CD14-positive monocyte (primary cell): ENCODE results near the gene SLC2A6. TPM values are rescaled to one million over a fixed set of nuclear protein-coding genes. Genes with fewer than 3 reads are reported as not detected.

Experiments used
- DNase-seq, 3 donors: peaks; one replicate each; pipeline ENCODE4 v3.0.0-alpha.2; 2011 to 2022
- H2AFZ ChIP-seq: 2 replicates; pipeline ENCODE4 v1.6.0; 2012; ENCODE audit warnings: mild to moderate bottlenecking, low read depth, low read length, inconsistent platforms; ENCODE audit not compliant: insufficient read depth, poor library complexity, severe bottlenecking
- H3K27ac ChIP-seq, 2 donors: 1 replicate in 1 of 2; 2 replicates in 1 of 2; pipeline ENCODE4 v1.5.1; 2012 to 2013; ENCODE audit warnings: low read length in 2 of 2, control low read depth in 1 of 2, inconsistent platforms in 1 of 2, low read depth in 1 of 2, mild to moderate bottlenecking in 1 of 2
- H3K27me3 ChIP-seq, 2 donors: one replicate each; pipeline versions ENCODE4 v1.6.0 to v1.6.1; 2011 to 2013; ENCODE audit warnings: low read length in 2 of 2; ENCODE audit not compliant: control insufficient read depth in 2 of 2, insufficient read depth in 2 of 2
- H3K36me3 ChIP-seq, 2 donors: replicated peaks in 1 of 2; 1 replicate in 1 of 2; 2 replicates in 1 of 2; pipeline versions ENCODE4 v1.5.1 to v1.6.1; 2012 to 2013; ENCODE audit warnings: low read length in 2 of 2, control low read depth in 1 of 2, inconsistent platforms in 1 of 2, mild to moderate bottlenecking in 1 of 2; ENCODE audit not compliant: insufficient read depth in 2 of 2, control insufficient read depth in 1 of 2
- H3K4me1 ChIP-seq, 2 donors: 1 replicate in 1 of 2; 2 replicates in 1 of 2; pipeline versions ENCODE4 v1.5.1 to v1.6.1; 2012 to 2013; ENCODE audit warnings: low read length in 2 of 2, control low read depth in 1 of 2, inconsistent platforms in 1 of 2, mild to moderate bottlenecking in 1 of 2, moderate library complexity in 1 of 2; ENCODE audit not compliant: insufficient read depth in 2 of 2, control insufficient read depth in 1 of 2
- H3K4me2 ChIP-seq: replicated peaks from 2 replicates; pipeline ENCODE3; 2012; ENCODE audit warnings: low read length, moderate library complexity, mild to moderate bottlenecking; ENCODE audit not compliant: poor library complexity, severe bottlenecking; ENCODE audit errors: extremely low read depth
- H3K4me3 ChIP-seq, 3 experiments: fragments of 200-600 bp in 1 of 3; sonication (generic) in 1 of 3; replicated peaks in 1 of 3; 1 replicate in 2 of 3; 2 replicates in 1 of 3; pipeline ENCODE4 v1.5.1; 2011 to 2013; ENCODE audit warnings: low read length in 3 of 3, mild to moderate bottlenecking in 3 of 3, control low read depth in 2 of 3, low read depth in 2 of 3, inconsistent platforms in 1 of 3, moderate library complexity in 1 of 3
- H3K79me2 ChIP-seq: 2 replicates; pipeline ENCODE4 v1.6.0; 2012; ENCODE audit warnings: mild to moderate bottlenecking, control low read depth, inconsistent platforms, low read length, moderate library complexity; ENCODE audit not compliant: insufficient read depth
- H3K9ac ChIP-seq: 2 replicates; pipeline ENCODE4 v1.6.0; 2017; ENCODE audit warnings: low read length, mild to moderate bottlenecking; ENCODE audit not compliant: insufficient read depth, poor library complexity, severe bottlenecking
- H3K9me3 ChIP-seq, 2 donors: replicated peaks in 1 of 2; 1 replicate in 1 of 2; 2 replicates in 1 of 2; pipeline versions ENCODE4 v1.5.1 to v1.6.1; 2012 to 2013; ENCODE audit warnings: low read length in 2 of 2, control low read depth in 1 of 2; ENCODE audit not compliant: control insufficient read depth in 1 of 2, insufficient read depth in 1 of 2
- H4K20me1 ChIP-seq: 2 replicates; pipeline ENCODE4 v1.6.0; 2012; ENCODE audit warnings: mild to moderate bottlenecking, low read length, control low read depth, moderate library complexity; ENCODE audit not compliant: insufficient read depth
- H3K27ac Mint-ChIP-seq, 7 donors: one replicate each; pipeline ENCODE4 v1.8.0; 2020; ENCODE audit warnings: mild to moderate bottlenecking in 7 of 7, mixed read lengths in 7 of 7, moderate library complexity in 6 of 7, inconsistent platforms in 2 of 7
- H3K27me3 Mint-ChIP-seq, 3 donors: one replicate each; pipeline ENCODE4 v1.8.0; 2021 to 2022; ENCODE audit warnings: low read depth in 3 of 3, mild to moderate bottlenecking in 3 of 3, mixed read lengths in 3 of 3, moderate library complexity in 3 of 3, inconsistent platforms in 1 of 3
- H3K36me3 Mint-ChIP-seq, 2 donors: one replicate each; pipeline ENCODE4 v1.8.0; 2020; ENCODE audit warnings: mixed read lengths in 2 of 2, inconsistent platforms in 1 of 2, mild to moderate bottlenecking in 1 of 2
- H3K4me1 Mint-ChIP-seq: one replicate; pipeline ENCODE4 v1.8.0; 2020; ENCODE audit warnings: mild to moderate bottlenecking, mixed read lengths
- H3K4me3 Mint-ChIP-seq, 2 donors: one replicate each; pipeline ENCODE4 v1.8.0; 2020; ENCODE audit warnings: mild to moderate bottlenecking in 2 of 2, mixed read lengths in 2 of 2, moderate library complexity in 1 of 2
- H3K9me3 Mint-ChIP-seq, 7 donors: one replicate each; pipeline ENCODE4 v1.8.0; 2020 to 2022; ENCODE audit warnings: mixed read lengths in 7 of 7, mild to moderate bottlenecking in 6 of 7, moderate library complexity in 6 of 7, inconsistent platforms in 2 of 7
- WGBS: methylation state at CpG from one replicate; pipeline ENCODE4 v1.1.5; 2013; ENCODE audit warnings: missing lambda C conversion rate; ENCODE audit not compliant: insufficient coverage; 5-methylcytosine and 5-hydroxymethylcytosine counted together
- intact Hi-C, 2 donors: fragments of 100-400 bp; cut with micrococcal nuclease; formaldehyde crosslinking; loops; one replicate each; pipeline versions ENCODE4 v1.15.0 to v1.15.1; 2023
- polyA plus RNA-seq, 3 donors: library from polyadenylated mRNA; depleted of rRNA in 1 of 3; unstranded in 2 of 3; stranded (reverse) in 1 of 3; fragments of 300-500 nt in 2 of 3; fragments of >200 nt in 1 of 3; fragmentation: Illumina TruSeq in 2 of 3; gene quantifications; 1 replicate in 2 of 3; 2 replicates in 1 of 3; pipeline ENCODE4 v1.2.3, GENCODE V29; 2012 to 2021
- TF ChIP-seq, protein P1 (sequence below): fragments of 200-600 bp; IDR thresholded peaks from one replicate; pipeline ENCODE4 v1.8.0; 2022; ENCODE audit warnings: antibody characterized with exemption, mild to moderate bottlenecking

The SLC2A6 gene
- polyA plus RNA-seq, 3 donors, result 43.2 to 127 (median 60.4) TPM

DNA sequence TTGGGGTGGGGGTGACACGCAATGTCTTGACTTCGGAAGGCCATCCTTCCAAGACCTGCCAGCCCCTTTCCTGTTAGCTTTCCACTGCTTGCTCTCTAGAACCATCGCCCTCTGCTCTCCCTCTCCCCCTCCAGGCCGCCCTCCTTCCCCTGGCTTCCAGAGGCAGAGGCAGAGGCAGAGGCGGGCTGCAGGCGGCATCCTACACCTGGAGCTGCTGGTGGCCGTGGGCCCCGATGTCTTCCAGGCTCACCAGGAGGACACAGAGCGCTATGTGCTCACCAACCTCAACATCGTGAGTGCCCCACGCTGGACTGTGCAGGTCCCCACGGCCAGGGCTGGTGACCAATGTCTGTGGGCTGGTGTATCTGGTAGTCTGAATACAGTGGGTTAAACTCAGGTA lies 54.7 kb downstream of the SLC2A6 start:
- H3K4me3 ChIP-seq, result no peak overlapping the region
- no peak overlapping the region for H2AFZ ChIP-seq
- intact Hi-C loops, result loop anchor here in 1 of 2 donors (5.0 kb wide), 1 partner anchor 33 kb away; the partner anchor contains the start of gene CACFD1
- peaks cover 0 to 6% of the 10 kb centered on the region in 2 donors for H3K9me3 ChIP-seq
- no peak overlapping the region for H3K4me2 ChIP-seq
- peaks cover 17 to 31% (median 24%) of the 10 kb centered on the region in 3 donors for H3K27me3 Mint-ChIP-seq
- H3K27ac Mint-ChIP-seq, result no peak overlapping the region
- H3K27ac ChIP-seq, result no peak overlapping the region
- WGBS, result 93% methylated on average over 6 of the region's 12 CpGs
- H3K9ac ChIP-seq, result no peak overlapping the region
- DNase-seq, result no peak
- no peaks in the 10 kb centered on the region for H3K36me3 ChIP-seq
- no peaks in the 10 kb centered on the region for H3K4me1 ChIP-seq
- no peaks in the 10 kb centered on the region for H3K79me2 ChIP-seq
- H4K20me1 ChIP-seq, result no peaks in the 10 kb centered on the region
- TF ChIP-seq, protein P1, sequence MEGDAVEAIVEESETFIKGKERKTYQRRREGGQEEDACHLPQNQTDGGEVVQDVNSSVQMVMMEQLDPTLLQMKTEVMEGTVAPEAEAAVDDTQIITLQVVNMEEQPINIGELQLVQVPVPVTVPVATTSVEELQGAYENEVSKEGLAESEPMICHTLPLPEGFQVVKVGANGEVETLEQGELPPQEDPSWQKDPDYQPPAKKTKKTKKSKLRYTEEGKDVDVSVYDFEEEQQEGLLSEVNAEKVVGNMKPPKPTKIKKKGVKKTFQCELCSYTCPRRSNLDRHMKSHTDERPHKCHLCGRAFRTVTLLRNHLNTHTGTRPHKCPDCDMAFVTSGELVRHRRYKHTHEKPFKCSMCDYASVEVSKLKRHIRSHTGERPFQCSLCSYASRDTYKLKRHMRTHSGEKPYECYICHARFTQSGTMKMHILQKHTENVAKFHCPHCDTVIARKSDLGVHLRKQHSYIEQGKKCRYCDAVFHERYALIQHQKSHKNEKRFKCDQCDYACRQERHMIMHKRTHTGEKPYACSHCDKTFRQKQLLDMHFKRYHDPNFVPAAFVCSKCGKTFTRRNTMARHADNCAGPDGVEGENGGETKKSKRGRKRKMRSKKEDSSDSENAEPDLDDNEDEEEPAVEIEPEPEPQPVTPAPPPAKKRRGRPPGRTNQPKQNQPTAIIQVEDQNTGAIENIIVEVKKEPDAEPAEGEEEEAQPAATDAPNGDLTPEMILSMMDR, result no peak
- H3K9me3 Mint-ChIP-seq, result peaks cover 0 to 3% (median 0%) of the 10 kb centered on the region in 7 donors
- H3K36me3 Mint-ChIP-seq, result no peaks in the 10 kb centered on the region
- peaks cover 2% of the 10 kb centered on the region for H3K4me1 Mint-ChIP-seq
- no peak overlapping the region for H3K4me3 Mint-ChIP-seq
- H3K27me3 ChIP-seq, result peaks cover 8 to 15% of the 10 kb centered on the region in 2 donors

DNA sequence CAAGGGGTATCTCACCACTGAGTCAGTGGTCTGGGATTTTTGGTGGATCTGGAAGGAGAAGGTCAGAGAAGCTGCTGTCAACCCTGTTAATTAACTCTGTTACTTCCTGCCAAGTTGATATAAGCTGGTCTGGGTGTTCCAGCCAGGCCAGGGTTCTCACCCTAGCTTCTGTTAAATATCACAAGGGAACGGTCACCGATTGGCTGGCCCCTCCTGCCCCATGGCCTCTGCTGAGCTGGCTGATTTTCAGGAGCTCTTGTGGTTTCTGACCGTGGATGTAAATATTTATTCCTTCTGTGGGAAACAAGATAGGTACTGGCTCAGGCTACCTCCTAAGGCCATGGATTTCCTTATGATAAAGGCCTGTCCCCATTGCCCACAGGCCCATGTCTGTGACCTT lies 55.7 kb downstream of the SLC2A6 start:
- Mint-ChIP-seq H3K27ac (no peak overlapping the region), H3K4me1 (peaks cover 8% of the 10 kb centered on the region), H3K36me3 (no peaks in the 10 kb centered on the region), H3K4me3 (no peak overlapping the region), H3K9me3 (peaks cover 0 to 9% (median 0%) of the 10 kb centered on the region in 7 donors), H3K27me3 (peaks cover 13 to 25% (median 18%) of the 10 kb centered on the region in 3 donors)
- WGBS, result 86% methylated on average over 1 of the region's 3 CpGs
- peaks cover 8 to 12% of the 10 kb centered on the region in 2 donors for H3K27me3 ChIP-seq
- DNase-seq, result no peak
- H3K9me3 ChIP-seq, result peaks cover 0 to 6% of the 10 kb centered on the region in 2 donors
- H3K4me1 ChIP-seq, result peaks cover 3 to 6% of the 10 kb centered on the region in 2 donors
- TF ChIP-seq, protein P1, result no peak
- no peak overlapping the region for H2AFZ ChIP-seq
- H3K4me2 ChIP-seq, result no peak overlapping the region
- no peaks in the 10 kb centered on the region for H4K20me1 ChIP-seq
- no peak overlapping the region for H3K9ac ChIP-seq
- no peak overlapping the region for H3K27ac ChIP-seq
- intact Hi-C loops, result loop anchor here in 1 of 2 donors (5.0 kb wide), 1 partner anchor 34 kb away; the partner anchor contains the start of gene CACFD1
- H3K4me3 ChIP-seq, result no peak overlapping the region
- H3K79me2 ChIP-seq, result no peaks in the 10 kb centered on the region
- H3K36me3 ChIP-seq, result no peaks in the 10 kb centered on the region
